B cell (primary cell): ENCODE results near the gene TMEM260. TPM values are rescaled to one million over a fixed set of nuclear protein-coding genes. Genes with fewer than 3 reads are reported as not detected.

Experiments used
- ATAC-seq: fragments of 200-7000 bp; cut with Tn5 transposase; one replicate; pipeline ENCODE4 v1.10.0; 2021; ENCODE audit warnings: low read depth, mild to moderate bottlenecking, moderate number of reproducible peaks, moderate library complexity
- CTCF ChIA-PET: fragments of 350-600 bp; sonication (Branson Sonifier 250); formaldehyde crosslinking; loops from one replicate; lab custom pipeline; 2021; ENCODE audit warnings: antibody characterized with exemption, inconsistent platforms; lab: Charles Lee
- POLR2A ChIA-PET: fragments of 350-600 bp; sonication (Branson Sonifier 250); formaldehyde crosslinking; loops from one replicate; lab custom pipeline; 2021; ENCODE audit warnings: antibody characterized with exemption; lab: Charles Lee
- DNase-seq: peaks from one replicate; pipeline ENCODE4 v3.0.0; 2013
- H2AFZ ChIP-seq: 2 replicates; pipeline ENCODE4 v1.6.1; 2012; ENCODE audit warnings: mild to moderate bottlenecking, low read depth, low read length; ENCODE audit not compliant: insufficient read depth, poor library complexity, severe bottlenecking
- H3K27ac ChIP-seq, 2 donors: 1 replicate in 1 of 2; 2 replicates in 1 of 2; pipeline ENCODE4 v1.5.1; 2012 to 2013; ENCODE audit warnings: low read length in 2 of 2, mild to moderate bottlenecking in 2 of 2, moderate library complexity in 1 of 2
- H3K27me3 ChIP-seq, 4 experiments: fragments of 200-600 bp in 1 of 4; sonication (generic) in 1 of 4; replicated peaks in 1 of 4; 1 replicate in 2 of 4; 2 replicates in 2 of 4; pipeline versions ENCODE4 v1.6.1 to v1.7.0; 2013 to 2016; ENCODE audit warnings: low read length in 3 of 4, mild to moderate bottlenecking in 2 of 4, mixed read lengths in 1 of 4, moderate library complexity in 1 of 4; ENCODE audit not compliant: insufficient read depth in 4 of 4, control insufficient read depth in 3 of 4; ENCODE audit errors: control extremely low read depth in 1 of 4
- H3K36me3 ChIP-seq, 2 experiments: replicated peaks in 1 of 2; 1 replicate in 1 of 2; 2 replicates in 1 of 2; pipeline versions ENCODE4 v1.6.1 to v1.7.1; 2013; ENCODE audit warnings: low read length in 1 of 2; ENCODE audit not compliant: insufficient read depth in 2 of 2, control insufficient read depth in 1 of 2; ENCODE audit errors: control extremely low read depth in 1 of 2, extremely low read depth in 1 of 2
- H3K4me1 ChIP-seq, 2 donors: fragments of 200-600 bp in 1 of 2; sonication (generic) in 1 of 2; 1 replicate in 1 of 2; 2 replicates in 1 of 2; pipeline versions ENCODE4 v1.5.1 to v1.6.1; 2013 to 2017; ENCODE audit warnings: low read length in 2 of 2; ENCODE audit not compliant: control insufficient read depth in 2 of 2, insufficient read depth in 2 of 2
- H3K4me2 ChIP-seq: replicated peaks from 2 replicates; pipeline ENCODE3; 2012; ENCODE audit warnings: mild to moderate bottlenecking, low read depth, low read length; ENCODE audit not compliant: poor library complexity, severe bottlenecking
- H3K4me3 ChIP-seq, 5 experiments: fragments of 200-600 bp in 1 of 5; sonication (generic) in 1 of 5; 1 replicate in 3 of 5; 2 replicates in 2 of 5; pipeline versions ENCODE4 v1.5.1 to v1.7.0; 2011 to 2016; ENCODE audit warnings: low read length in 4 of 5, mild to moderate bottlenecking in 4 of 5, low read depth in 2 of 5, control low read depth in 1 of 5, moderate library complexity in 1 of 5; ENCODE audit not compliant: insufficient read depth in 1 of 5; ENCODE audit errors: control extremely low read depth in 1 of 5, extremely low read depth in 1 of 5
- H3K79me2 ChIP-seq: fragments of 200-600 bp; sonication (generic); one replicate; pipeline ENCODE4 v1.6.0; 2016; ENCODE audit warnings: low read length; ENCODE audit not compliant: control insufficient read depth, insufficient read depth
- H3K9ac ChIP-seq: fragments of 200-600 bp; sonication (generic); 2 replicates; pipeline ENCODE4 v1.6.1; 2017; ENCODE audit warnings: mild to moderate bottlenecking, low read length, moderate library complexity
- H3K9me3 ChIP-seq, 3 donors: one replicate each; pipeline versions ENCODE4 v1.6.1 to v1.7.1; 2013; ENCODE audit warnings: low read length in 2 of 3; ENCODE audit not compliant: control insufficient read depth in 2 of 3, insufficient read depth in 1 of 3; ENCODE audit errors: control extremely low read depth in 1 of 3
- H4K20me1 ChIP-seq: 2 replicates; pipeline ENCODE4 v1.6.0; 2012; ENCODE audit warnings: mild to moderate bottlenecking, low read length; ENCODE audit not compliant: insufficient read depth, control insufficient read depth, poor library complexity, severe bottlenecking
- H3K27ac Mint-ChIP-seq: one replicate; pipeline ENCODE4 v1.8.0; 2021; ENCODE audit warnings: mixed read lengths
- H3K27me3 Mint-ChIP-seq: one replicate; pipeline ENCODE4 v1.8.0; 2021; ENCODE audit warnings: mixed read lengths
- H3K4me1 Mint-ChIP-seq: one replicate; pipeline ENCODE4 v1.8.0; 2021; ENCODE audit warnings: mixed read lengths
- H3K4me3 Mint-ChIP-seq: one replicate; pipeline ENCODE4 v1.8.0; 2021; ENCODE audit warnings: mixed read lengths
- H3K9me3 Mint-ChIP-seq: one replicate; pipeline ENCODE4 v1.8.0; 2022; ENCODE audit warnings: mixed read lengths; ENCODE audit not compliant: insufficient read depth
- EZH2 ChIP-seq: IDR thresholded peaks from 2 replicates; pipeline ENCODE4 v1.6.1; 2012; ENCODE audit warnings: borderline replicate concordance, low read depth, mild to moderate bottlenecking, moderate library complexity, low read length; ENCODE audit not compliant: insufficient read depth, poor library complexity, severe bottlenecking
- WGBS: methylation state at CpG from one replicate; pipeline ENCODE4 v1.1.5; 2013; ENCODE audit warnings: missing lambda C conversion rate; ENCODE audit not compliant: insufficient coverage; 5-methylcytosine and 5-hydroxymethylcytosine counted together
- intact Hi-C: fragments of 100-400 bp; cut with micrococcal nuclease; formaldehyde crosslinking; loops from one replicate; pipeline ENCODE4 v1.10.0; 2022
- polyA plus RNA-seq: library from polyadenylated mRNA; depleted of rRNA; stranded (reverse); fragments of >200 nt; gene quantifications from 2 replicates; pipeline ENCODE4 v1.2.3, GENCODE V29; 2012
- total RNA-seq, 2 donors: library from RNA; stranded (reverse); fragments of 120-200 nt in 1 of 2; gene quantifications; 1 replicate in 1 of 2; 2 replicates in 1 of 2; pipeline versions ENCODE4 v1.2.3 to v1.2.4, GENCODE V29; 2013 to 2022
- TF ChIP-seq, protein P1 (sequence below): fragments of 200-600 bp; IDR thresholded peaks from one replicate; pipeline ENCODE4 v1.8.0; 2022; ENCODE audit warnings: antibody characterized with exemption, mild to moderate bottlenecking

The TMEM260 gene
- total and polyA plus RNA-seq, 2 donors (not counting 1 experiment from before 2014, with no cell fraction given): 14.2 to 33.9 TPM

DNA sequence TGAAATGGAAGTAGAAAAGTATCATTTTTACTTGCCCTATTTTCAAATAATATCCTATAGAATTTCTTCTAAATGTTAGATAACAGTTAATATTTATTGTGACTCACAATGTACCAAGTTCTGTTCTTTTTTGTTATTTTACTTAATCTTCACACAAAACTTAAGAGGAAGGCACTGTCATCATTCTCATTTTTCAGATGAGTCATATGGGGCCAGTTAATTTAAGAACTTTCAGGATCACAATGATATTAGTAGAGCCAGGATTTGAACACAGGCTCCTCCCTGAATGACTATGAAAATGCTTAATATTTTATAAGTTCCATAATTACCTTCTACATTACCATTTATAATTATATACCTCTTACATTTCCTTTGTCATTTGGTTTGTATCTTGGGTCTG is 10.4 kb upstream of the TMEM260 start:
- peaks cover 0 to under 1% (median 0%) of the 10 kb centered on the region in 3 donors for H3K9me3 ChIP-seq
- DNase-seq (no peak), ATAC-seq (no peak)
- Mint-ChIP-seq H3K27ac (no peak overlapping the region), H3K27me3 (peaks cover 21% of the 10 kb centered on the region), H3K9me3 (no peaks in the 10 kb centered on the region), H3K4me3 (no peak overlapping the region), H3K4me1 (no peaks in the 10 kb centered on the region)
- H3K4me3 ChIP-seq: no peak overlapping the region
- H3K27me3 ChIP-seq: peaks cover 0 to 3% (median 0%) of the 10 kb centered on the region in 4 experiments
- intact Hi-C loops: no loop called here
- H3K79me2 ChIP-seq: no peaks in the 10 kb centered on the region
- no peak overlapping the region for H3K4me2 ChIP-seq
- no peaks in the 10 kb centered on the region for H3K4me1 ChIP-seq
- ChIA-PET CTCF (no interaction called here), POLR2A (no interaction called here)
- H3K36me3 ChIP-seq: no peaks in the 10 kb centered on the region
- no peak overlapping the region for H3K27ac ChIP-seq
- H3K9ac ChIP-seq: no peak overlapping the region
- no peaks in the 10 kb centered on the region for H4K20me1 ChIP-seq
- TF ChIP-seq EZH2: no peak
- TF ChIP-seq, protein P1, sequence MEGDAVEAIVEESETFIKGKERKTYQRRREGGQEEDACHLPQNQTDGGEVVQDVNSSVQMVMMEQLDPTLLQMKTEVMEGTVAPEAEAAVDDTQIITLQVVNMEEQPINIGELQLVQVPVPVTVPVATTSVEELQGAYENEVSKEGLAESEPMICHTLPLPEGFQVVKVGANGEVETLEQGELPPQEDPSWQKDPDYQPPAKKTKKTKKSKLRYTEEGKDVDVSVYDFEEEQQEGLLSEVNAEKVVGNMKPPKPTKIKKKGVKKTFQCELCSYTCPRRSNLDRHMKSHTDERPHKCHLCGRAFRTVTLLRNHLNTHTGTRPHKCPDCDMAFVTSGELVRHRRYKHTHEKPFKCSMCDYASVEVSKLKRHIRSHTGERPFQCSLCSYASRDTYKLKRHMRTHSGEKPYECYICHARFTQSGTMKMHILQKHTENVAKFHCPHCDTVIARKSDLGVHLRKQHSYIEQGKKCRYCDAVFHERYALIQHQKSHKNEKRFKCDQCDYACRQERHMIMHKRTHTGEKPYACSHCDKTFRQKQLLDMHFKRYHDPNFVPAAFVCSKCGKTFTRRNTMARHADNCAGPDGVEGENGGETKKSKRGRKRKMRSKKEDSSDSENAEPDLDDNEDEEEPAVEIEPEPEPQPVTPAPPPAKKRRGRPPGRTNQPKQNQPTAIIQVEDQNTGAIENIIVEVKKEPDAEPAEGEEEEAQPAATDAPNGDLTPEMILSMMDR: no peak
- no peak overlapping the region for H2AFZ ChIP-seq

DNA sequence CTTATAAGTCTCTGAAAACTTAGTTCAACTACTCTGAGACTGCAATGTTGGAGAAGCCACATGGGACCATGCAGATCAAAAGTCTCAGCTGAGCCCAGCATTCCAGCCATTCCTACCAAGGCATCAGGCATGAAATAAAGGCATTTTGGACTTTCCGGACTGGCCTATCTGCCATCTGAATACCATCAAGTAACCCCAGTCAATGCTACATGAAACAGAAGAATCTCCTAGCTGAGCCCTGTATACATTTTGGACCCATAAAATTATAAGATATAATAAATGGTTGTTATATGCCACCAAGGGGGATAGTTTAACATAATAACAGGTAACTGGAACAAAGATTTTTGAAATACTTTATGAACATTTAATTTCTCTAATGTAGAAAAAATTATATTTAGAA is 9.3 kb upstream of the TMEM260 start:
- no peak overlapping the region for H3K4me3 ChIP-seq
- Mint-ChIP-seq H3K4me3 (no peak overlapping the region), H3K9me3 (no peaks in the 10 kb centered on the region), H3K4me1 (no peaks in the 10 kb centered on the region), H3K27me3 (peaks cover 28% of the 10 kb centered on the region), H3K27ac (no peak overlapping the region)
- WGBS: no CpG with 5 or more reads among the region's 1 CpG
- no peak for ATAC-seq
- ChIA-PET CTCF (no interaction called here), POLR2A (no interaction called here)
- no peak for DNase-seq
- H3K4me1 ChIP-seq: no peaks in the 10 kb centered on the region
- no peak overlapping the region for H2AFZ ChIP-seq
- H3K27me3 ChIP-seq: peaks cover 0 to 4% (median 1%) of the 10 kb centered on the region in 4 experiments
- H4K20me1 ChIP-seq: no peaks in the 10 kb centered on the region
- H3K36me3 ChIP-seq: no peaks in the 10 kb centered on the region
- H3K27ac ChIP-seq: no peak overlapping the region
- H3K9me3 ChIP-seq: no peaks in the 10 kb centered on the region
- intact Hi-C loops: loop anchor here (10.0 kb wide), 1 partner anchor 1855 kb away; the partner anchor contains the start of genes KIAA0586 and TIMM9
- H3K4me2 ChIP-seq: no peak overlapping the region
- H3K9ac ChIP-seq: no peak overlapping the region
- no peak for TF ChIP-seq EZH2
- TF ChIP-seq, protein P1: no peak
- no peaks in the 10 kb centered on the region for H3K79me2 ChIP-seq
